ENCODE data around the gene SEC11A.

The SEC11A gene

DNA sequence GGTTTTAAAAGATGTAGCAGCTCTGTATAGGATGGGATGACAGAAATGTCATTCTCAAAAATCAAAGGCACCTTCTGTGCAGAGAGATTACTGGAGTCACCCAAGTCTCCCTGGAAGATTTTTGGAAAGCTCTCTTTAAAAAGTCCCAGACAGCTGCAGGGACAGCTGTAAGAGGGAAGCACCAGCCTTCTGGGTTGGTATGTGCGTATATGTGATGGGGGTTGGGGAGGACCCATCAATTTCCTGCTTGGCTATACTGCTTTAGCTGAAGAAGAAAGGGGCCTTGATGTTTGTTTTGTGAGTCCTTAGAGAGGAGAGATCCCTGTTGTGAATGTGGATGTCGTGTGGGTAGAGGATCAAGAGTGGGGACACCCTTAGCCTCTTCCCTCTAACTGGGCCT lies 5.4 kb upstream of the SEC11A start:
- H3K27ac ChIP-seq, result no peak overlapping the region
- no peak for DNase-seq (ENCODE audit: low spot score)
- H3K4me3 ChIP-seq, result no peak overlapping the region
- TF ChIP-seq CTCF (IDR thresholded peaks at IDR 0.05), result no peak

DNA sequence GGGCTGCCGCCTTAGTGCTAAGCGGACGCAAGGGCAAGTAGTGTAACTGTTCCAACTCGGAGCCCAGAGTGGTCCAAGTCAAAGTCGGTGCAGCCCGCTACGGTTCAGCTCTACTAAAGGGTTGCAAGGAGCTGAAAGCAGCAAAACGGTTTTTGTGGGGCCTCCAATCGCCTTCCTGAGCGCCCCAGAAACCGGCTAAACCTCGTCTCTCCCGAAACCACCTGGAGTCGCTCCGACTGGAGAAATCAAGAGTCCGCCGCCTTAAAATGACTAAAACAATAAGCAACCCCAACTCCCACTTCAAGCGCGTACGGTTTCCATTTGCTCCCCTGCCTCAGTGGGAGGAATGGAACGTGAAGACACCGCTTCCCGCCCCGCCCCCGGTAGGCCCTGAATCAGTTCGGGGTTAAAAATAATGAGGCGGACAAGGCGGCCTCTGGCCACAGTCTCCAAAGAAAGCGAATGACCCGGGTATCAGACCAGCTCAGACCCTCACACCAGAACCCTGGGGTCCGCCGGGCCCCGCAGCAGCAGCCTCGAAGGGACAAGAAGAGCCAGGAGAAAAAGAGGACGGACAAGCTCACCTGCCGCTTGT lies 401 bp downstream of the SEC11A start:
- peak overlapping the region; percentile 92 to 96 for H3K27ac ChIP-seq
- H3K4me3 ChIP-seq, result peak overlapping the region; percentile 85
- TF ChIP-seq CTCF (IDR thresholded peaks at IDR 0.05), result no peak
- DNase-seq (ENCODE audit: low spot score), result no peak

DNA sequence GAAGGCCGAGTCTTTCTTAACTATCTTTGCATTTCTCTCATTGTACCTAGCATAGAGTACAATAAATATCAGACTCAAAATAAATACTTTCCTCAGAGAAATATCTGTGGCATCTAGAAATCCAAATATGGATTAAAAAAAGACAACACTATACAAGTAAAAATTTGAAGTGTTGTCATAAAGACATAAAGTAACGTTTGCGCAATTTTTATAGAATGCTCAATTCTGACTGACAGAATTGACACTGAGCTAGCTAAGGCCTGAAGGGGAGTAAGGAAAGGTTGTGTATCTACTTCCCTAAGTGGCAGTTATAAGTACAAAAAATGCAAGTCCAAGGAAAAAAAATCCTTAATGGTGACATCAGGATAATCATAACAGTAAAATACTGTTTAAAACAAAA lies 1.1 kb downstream of the SEC11A start:
- Histone ChIP-seq H3K27ac (peak overlapping the region in 1 of 2 donors; percentile 92), H3K4me3 (peak overlapping the region; percentile 85)
- no peak for DNase-seq (ENCODE audit: low spot score)

GRCh38 chr15:84714372-84714771 lies 1.6 kb downstream of the SEC11A start:
- no peak overlapping the region for H3K27ac ChIP-seq
- peak overlapping the region; percentile 85 for H3K4me3 ChIP-seq
- TF ChIP-seq CTCF (IDR thresholded peaks at IDR 0.05), result no peak
- DNase-seq (ENCODE audit: low spot score), result no peak

More for the DNA sequence above, 1.1 kb downstream of the SEC11A start:
- TF ChIP-seq CTCF (IDR thresholded peaks at IDR 0.05), result no peak

GRCh38 chr15:84703808-84704207 lies 12.1 kb downstream of the SEC11A start:
- DNase-seq (ENCODE audit: low spot score), result no peak
- Histone ChIP-seq H3K27ac (no peak overlapping the region), H3K4me3 (no peak overlapping the region)
- no peak for TF ChIP-seq CTCF (IDR thresholded peaks at IDR 0.05)

DNA sequence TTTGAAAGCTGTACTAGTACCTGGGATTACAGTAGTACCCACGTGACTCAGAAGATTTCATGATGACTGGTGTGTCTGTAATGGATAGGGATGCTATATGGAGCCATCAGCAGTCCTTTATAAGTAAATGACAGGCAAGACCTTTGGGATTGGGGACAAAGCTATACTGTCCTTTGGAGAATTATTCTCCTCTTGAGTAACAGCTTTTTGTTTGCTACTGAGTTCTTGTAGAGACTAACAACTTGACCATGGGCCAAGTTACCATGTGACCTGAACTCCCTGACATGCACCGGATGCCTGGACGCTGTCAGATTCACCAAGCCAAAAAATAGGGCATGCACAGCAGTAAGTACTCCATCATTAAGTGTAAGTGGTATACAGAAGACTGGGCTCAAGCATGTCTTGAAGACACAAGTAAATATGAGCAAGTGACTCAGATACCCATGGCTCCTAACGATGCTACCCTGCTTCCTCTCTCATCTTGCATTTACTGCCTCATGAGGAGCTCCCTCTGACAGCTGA lies 12.9 kb downstream of the SEC11A start:
- DNase-seq (ENCODE audit: low spot score), result no peak
- H3K27ac ChIP-seq, result no peak overlapping the region
- TF ChIP-seq CTCF (IDR thresholded peaks at IDR 0.05), result no peak
- H3K4me3 ChIP-seq, result no peak overlapping the region

- no peak overlapping the region for H3K4me3 ChIP-seq
- no peak for TF ChIP-seq CTCF (IDR thresholded peaks at IDR 0.05)
- no peak for DNase-seq (ENCODE audit: low spot score)
- no peak overlapping the region for H3K27ac ChIP-seq
Measured at GRCh38 chr15:84699538-84700191, 16.3 kb downstream of the SEC11A start.
